SU-DHL-6 (cell line): ENCODE data around the gene MRPL44.

Source experiments
- CTCF ChIP-seq: fragments of 200-600 bp; sonication (generic); IDR thresholded peaks from one replicate; pipeline ENCODE4 v1.5.1; 2017; ENCODE audit warnings: antibody characterized with exemption, mild to moderate bottlenecking, low read length, moderate library complexity; ENCODE audit not compliant: insufficient read depth, poor library complexity, severe bottlenecking
- EZH2phosphoT487 ChIP-seq: fragments of 200-600 bp; sonication (generic), shearing (Covaris generic); conservative IDR thresholded peaks from 2 replicates; pipeline ENCODE4 v1.6.1; 2018; ENCODE audit warnings: mild to moderate bottlenecking, antibody characterized with exemption, low read length, moderate library complexity, mixed read lengths

GRCh38 chr2:223936862-223937326 lies 20.4 kb upstream of the MRPL44 start:
- TF ChIP-seq CTCF (no peak), EZH2phosphoT487 (no peak)
